GM12891 (cell line): ENCODE measurements around the gene TMC7.

ENCODE experiments used
- POLR2A ChIP-seq: IDR thresholded peaks from 2 replicates; pipeline ENCODE4 v1.6.1; 2011; ENCODE audit warnings: low read depth, low read length, control low read depth
- POLR2AphosphoS5 ChIP-seq: IDR thresholded peaks from 2 replicates; pipeline ENCODE4 v1.6.1; 2011; ENCODE audit warnings: low read depth, low read length, control low read depth
- TAF1 ChIP-seq: IDR thresholded peaks from 2 replicates; pipeline ENCODE4 v1.6.1; 2011; ENCODE audit warnings: low read depth, low read length, control low read depth

GRCh38 chr16:18953547-18953946 lies 30.2 kb upstream of the TMC7 start:
- no peak for TF ChIP-seq POLR2AphosphoS5
- TF ChIP-seq POLR2A: no peak
- no peak for TF ChIP-seq TAF1
